SH-SY5Y (cell line): Measurements from ENCODE around the gene SAMD11.

ENCODE experiments used
- GATA2 ChIP-seq: IDR thresholded peaks from 2 replicates; pipeline ENCODE4 v1.6.1; 2011; ENCODE audit warnings: mild to moderate bottlenecking, low read depth, low read length
- GATA3 ChIP-seq: IDR thresholded peaks from 2 replicates; pipeline ENCODE4 v1.6.1; 2011; ENCODE audit warnings: low read depth, mild to moderate bottlenecking, low read length, moderate library complexity

Gene SAMD11

DNA sequence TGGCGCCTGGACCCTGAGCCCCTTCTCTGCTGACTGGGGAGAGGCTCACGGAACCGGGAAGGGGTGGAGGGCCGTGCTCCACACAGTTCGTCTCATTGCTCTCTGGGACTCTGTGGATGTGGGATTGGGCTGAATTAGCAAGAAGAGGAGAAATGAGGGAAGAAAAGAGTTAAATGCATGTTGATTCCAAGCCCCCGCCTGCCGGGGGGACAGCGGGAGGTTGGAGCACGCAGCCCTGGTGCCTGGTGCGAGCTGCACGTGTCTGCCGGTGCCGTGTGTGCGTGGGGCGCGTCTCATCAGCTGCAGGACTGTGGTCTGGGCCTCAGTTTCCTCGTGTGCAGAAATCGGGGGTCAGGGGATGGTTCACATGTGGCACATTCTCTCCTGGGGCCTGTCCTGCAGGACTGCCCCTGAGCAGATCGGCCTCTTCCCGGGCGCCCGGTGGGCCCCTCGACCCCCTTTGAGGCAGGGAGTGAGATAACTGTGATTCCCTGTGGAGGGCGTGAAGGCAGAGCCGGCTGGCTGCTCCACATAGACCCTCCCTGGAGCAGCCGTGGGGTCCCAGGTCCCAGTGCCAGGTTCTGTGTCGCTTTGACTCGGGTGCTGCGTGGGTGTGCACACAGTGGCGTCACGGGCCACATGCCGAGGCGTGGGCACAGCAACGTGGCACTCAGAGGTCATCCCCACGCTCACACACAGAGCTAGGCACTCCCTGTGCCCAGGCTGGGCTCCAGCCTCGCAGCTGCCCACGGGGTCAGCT, 11.4 kb downstream of the SAMD11 start:
- TF ChIP-seq GATA2 (no peak), GATA3 (no peak)

DNA sequence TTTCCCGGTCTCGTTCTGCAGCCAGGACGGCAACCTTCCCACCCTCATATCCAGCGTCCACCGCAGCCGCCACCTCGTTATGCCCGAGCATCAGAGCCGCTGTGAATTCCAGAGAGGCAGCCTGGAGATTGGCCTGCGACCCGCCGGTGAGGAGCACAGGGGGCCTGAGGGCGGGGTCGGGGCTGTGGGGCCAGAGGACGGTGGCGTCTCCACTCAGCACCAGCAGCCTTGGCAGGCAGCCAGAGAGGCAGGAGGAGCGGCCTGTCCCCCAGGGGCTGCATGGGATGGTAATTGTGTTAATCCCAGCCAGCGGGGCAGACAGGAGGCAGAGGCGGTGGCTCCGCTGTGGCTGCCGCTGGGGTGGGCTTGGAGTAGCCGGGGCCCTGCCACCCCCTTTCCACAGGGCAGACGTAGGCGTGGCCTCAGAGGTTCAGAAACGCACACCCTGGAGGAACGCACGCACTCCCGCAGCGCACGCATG, 12.1 kb downstream of the SAMD11 start:
- no peak for TF ChIP-seq GATA2
- no peak for TF ChIP-seq GATA3

DNA sequence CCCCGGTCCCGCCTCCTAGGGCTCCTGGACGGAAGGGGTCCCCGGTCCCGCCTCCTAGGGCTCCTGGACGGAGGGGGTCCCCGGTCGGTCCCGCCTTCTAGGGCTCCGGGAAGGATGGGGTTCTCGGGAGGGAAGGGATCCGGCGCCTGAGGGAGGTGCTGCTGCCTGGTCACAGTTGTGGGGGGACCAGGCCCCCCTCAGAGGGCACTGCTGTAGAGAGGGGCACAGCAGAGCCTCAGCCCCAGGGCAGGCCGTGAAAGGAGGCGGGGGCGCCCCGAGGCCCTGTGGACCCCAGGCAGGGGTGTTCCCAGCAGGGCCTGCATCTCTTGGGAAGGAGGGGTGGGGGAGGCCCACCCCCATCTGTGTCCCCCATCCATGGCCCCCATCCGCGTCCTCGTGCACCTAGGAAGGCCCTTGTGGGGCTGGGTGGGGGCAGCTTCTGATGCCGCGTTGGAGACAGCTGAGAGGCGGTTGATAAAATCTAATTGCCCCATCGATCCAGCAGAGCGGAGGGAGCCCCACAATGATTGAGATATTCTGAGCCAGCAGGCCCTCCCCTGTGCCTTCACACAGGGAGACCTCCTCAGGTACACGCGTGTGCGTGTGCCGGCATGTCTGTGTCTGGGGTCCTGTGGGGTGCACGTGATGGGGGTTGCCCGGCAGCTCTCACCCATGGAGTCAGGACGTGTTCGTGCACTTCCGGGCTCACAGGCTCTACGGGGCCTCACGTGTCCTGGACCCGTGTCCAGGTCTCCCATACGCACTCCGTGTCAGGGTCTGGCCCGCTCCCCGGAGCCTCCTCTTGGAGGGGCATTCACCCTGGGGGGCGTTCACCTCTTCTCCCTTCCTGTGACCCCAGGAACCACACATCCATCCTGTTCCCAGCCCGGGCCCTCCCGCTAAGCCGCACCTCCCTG, 12.9 kb downstream of the SAMD11 start:
- no peak for TF ChIP-seq GATA2

DNA sequence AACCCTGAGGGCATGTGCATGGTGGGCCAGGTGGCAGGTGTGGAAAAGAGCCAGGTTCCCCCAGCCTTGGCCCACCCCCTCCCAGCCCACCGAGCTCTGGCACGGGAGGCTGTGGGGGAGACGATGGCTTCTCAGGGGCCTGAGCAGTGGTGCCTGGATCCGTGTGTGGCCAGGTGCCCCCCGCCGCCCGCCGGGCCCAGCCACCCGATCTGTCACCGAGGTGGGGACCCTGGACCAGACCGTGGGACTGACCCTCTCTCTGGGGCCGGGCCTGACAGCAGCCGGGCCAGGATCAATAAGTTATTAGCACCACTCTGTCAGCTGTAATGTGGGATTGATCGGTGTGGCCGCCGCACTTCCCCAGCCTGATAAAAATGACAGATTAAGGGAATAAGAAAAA, 13.8 kb downstream of the SAMD11 start:
- TF ChIP-seq GATA2 (no peak), GATA3 (no peak)

DNA sequence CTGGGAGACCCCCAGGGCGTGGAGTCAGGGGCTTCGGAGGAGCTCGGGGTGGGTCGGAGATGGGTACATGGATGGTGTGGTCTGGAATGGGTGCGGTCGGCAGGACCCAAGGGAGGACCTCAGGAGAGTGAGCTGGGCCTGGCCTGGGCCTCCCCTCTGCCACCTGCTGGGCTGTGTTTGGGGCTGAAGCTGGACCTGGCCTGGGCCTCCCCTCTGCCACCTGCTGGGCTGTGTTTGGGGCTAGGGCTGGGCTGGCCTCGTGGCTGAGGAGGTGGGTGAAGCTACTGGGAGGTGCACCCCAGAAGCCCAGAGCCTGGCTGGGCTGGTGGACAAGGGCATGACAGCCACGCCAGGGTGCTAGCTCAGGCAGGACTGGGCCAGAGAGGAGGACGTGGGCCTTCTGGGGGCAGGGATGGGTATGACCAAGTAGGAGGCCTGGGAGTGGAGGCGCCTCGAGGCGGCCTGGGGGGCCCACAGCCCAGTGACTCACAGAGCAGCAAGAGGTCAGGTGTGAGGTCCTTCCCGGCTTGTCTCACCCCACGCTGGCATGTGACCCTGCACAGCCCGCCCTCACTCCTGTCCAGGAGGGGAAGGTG, 14.5 kb downstream of the SAMD11 start:
- TF ChIP-seq GATA3, result no peak
- TF ChIP-seq GATA2, result no peak

DNA sequence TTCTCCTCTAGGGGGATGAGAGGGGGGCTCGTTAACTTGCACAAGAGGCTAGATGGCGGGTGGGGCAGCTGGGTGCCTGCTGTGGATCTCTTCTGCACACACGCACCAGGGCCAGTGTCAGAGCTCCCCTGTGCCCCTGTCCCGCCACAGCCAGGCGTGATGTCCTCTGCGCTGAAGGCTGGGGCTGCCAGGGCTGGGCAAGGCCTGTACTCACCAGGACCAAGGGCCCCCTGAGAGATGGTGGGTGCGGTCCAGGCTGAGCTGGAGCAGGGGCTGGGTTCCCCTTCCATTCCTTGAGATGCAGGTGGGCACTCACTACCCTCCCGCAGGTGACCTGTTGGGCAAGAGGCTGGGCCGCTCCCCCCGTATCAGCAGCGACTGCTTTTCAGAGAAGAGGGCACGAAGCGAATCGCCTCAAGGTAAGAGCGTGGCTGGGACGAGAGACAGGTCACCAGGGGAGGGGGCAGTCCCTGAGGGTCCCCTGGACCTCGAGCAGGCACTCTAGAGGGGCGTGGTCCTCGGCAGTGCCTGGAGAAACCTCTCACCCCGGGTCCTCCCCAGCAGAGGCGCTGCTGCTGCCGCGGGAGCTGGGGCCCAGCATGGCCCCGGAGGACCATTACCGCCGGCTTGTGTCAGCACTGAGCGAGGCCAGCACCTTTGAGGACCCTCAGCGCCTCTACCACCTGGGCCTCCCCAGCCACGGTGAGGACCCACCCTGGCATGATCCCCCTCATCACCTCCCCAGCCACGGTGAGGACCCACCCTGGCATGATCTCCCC, 15.2 kb downstream of the SAMD11 start:
- no peak for TF ChIP-seq GATA3
- no peak for TF ChIP-seq GATA2

DNA sequence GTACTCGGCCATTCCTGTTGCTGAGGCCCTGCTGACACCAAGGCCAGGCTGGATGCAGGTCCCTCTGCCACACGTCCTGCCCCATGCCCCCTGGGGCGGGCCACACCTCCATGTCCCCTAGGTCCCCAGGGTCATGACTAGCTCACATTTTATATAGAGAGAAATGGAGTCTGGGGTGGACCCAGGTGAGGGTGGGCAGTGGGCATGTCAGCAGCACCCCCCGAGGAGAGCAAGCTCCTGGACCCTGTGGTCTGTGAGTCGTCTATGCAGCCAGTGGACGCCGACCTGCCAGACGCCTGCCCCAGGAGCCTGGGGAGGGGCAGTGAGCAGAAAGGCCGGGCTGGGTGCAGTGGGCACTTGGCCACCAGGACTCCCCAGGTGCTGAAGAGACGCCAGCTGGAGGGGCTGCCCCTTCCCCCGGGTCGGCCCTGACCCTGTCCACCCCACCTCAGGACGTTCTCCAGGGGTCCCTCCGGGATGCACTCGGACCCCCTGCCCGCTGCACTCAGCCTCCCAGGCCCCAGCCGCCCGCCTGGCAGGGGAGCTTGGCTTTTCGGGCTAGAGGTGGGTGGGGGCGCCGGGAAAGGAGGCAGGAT, 15.9 kb downstream of the SAMD11 start:
- TF ChIP-seq GATA2 (no peak), GATA3 (no peak)

DNA sequence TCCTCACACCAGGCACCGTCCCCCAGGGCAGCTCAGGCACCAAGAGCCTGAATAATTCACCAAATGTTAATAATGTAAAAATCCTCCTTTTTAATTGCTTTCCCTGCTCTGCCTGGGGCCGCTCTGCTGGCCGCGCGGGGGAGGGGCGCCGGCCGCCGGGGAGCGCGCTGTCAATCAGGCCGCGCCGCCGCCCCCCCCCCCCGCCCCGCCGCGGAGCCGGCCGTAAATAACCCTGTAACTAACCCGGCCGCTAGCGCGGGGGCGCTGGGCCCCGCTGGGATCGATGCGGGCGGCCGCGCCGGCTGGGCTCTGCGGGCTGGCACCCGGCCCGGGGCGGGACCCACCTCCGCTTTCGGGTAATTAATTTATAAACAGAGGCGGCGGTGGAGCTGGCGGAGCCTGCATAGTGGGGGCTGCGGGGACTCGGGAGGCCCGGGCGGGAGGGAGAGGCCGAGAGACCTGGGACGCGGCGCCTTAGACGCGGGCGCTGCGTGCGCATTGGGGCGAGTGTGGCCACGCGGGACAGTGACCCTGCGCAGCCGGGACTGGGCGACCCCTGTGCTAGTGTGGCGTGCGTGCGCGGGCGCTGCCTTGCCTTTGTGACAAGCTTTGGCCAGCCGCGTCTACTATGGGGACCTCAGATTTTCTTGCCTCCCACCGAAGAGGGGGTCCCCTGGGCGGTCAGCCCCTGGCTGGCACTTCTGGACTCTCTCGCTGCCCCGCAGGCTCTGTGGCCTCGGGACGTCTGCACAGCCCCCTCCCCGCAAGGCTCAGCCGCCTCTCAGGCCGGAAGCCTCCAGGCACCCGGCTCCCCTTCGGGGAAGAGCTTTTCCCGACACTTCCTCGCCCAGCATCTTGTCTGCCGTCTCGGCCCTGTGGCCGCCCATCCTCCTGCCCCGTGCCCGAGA, 16.6 kb downstream of the SAMD11 start:
- TF ChIP-seq GATA2 (no peak), GATA3 (no peak)

DNA sequence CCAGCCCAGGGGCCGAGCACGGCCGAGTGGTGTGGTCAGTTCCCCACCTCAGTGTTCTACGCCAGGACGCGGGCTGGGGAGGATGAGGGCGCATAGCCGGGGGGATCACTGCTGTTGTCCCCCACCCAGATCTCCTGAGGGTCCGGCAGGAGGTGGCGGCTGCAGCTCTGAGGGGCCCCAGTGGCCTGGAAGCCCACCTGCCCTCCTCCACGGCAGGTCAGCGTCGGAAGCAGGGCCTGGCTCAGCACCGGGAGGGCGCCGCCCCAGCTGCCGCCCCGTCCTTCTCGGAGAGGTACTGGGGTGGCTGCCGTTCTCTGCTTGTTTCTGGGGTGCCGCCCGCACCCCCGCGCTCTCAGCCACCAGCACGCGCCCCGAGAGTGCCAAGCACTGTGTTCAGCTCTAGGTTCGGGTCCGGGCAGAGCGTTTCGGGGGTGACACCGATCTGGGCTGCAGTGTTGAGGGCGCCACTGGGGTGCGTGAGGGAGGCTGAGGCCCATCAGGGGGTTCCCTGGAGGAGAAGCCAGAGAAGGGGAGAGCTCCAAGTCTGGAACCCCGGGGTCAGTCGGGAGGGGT, 17.4 kb downstream of the SAMD11 start:
- TF ChIP-seq GATA3 (no peak), GATA2 (no peak)

DNA sequence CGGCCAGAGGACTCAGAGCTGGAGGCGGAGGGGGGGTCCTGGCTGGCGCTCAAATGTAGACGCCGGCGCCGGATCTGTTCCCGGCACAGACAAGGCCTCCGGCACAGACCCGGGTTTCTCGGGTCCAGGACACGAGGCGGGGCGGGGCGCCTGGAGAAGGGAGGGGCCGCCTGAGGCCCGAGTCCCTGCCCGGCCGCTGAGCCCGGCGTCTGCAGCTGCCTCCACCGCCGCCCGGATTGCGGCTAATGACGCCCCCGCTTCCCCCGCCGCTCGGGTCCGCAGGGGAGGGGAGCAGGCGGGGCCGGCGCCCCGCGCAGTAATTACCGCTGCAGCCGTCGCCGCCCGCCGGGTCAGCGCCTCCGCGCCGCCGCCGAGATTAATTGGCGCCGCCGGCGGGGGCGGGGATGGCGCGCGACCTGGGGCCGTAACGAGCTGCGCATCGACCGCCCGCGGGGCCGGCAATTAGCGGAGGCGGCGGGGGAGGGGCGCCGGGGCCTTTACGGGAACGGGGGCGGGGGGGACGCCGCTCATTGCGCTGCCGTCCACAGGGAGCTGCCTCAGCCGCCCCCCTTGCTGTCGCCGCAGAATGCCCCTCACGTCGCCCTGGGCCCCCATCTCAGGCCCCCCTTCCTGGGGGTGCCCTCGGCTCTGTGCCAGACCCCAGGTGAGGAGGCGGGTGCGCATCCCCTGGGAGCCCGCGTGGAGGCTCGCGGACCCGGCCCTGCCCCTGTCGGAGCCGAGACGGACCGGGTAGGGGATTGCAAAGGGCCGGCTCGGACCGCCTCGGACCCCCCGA, 18.1 kb downstream of the SAMD11 start:
- no peak for TF ChIP-seq GATA3
- TF ChIP-seq GATA2, result no peak

DNA sequence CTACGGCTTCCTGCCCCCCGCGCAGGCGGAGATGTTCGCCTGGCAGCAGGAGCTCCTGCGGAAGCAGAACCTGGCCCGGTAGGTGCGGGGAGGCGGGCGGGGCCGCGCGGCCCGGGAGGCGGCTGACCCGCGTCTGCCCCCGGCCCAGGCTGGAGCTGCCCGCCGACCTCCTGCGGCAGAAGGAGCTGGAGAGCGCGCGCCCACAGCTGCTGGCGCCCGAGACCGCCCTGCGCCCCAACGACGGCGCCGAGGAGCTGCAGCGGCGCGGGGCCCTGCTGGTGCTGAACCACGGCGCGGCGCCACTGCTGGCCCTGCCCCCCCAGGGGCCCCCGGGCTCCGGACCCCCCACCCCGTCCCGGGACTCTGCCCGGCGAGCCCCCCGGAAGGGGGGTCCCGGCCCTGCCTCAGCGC, 18.7 kb downstream of the SAMD11 start:
- no peak for TF ChIP-seq GATA3
- no peak for TF ChIP-seq GATA2
